Measurements from ENCODE around the gene ZNF316.

Gene ZNF316

GRCh38 chr7:6600093-6600492 lies 37.0 kb upstream of the ZNF316 start:
- DNase-seq = no peak
- Mint-ChIP-seq H3K36me3 (ENCODE audit: low read depth) (peaks cover 68% of the 10 kb centered on the region), H3K4me3 (no peak overlapping the region), H3K27me3 (ENCODE audit: low read depth, poor library complexity) (no peaks in the 10 kb centered on the region), H3K27ac (no peak overlapping the region), H3K4me1 (no peaks in the 10 kb centered on the region), H3K9me3 (no peaks in the 10 kb centered on the region)
- TF ChIP-seq CTCF (IDR thresholded peaks at IDR 0.05) = no peak

GRCh38 chr7:6604458-6604857 lies 32.7 kb upstream of the ZNF316 start:
- Mint-ChIP-seq H3K4me1 (no peaks in the 10 kb centered on the region), H3K4me3 (no peak overlapping the region), H3K27ac (no peak overlapping the region), H3K27me3 (ENCODE audit: low read depth, poor library complexity) (no peaks in the 10 kb centered on the region), H3K9me3 (no peaks in the 10 kb centered on the region), H3K36me3 (ENCODE audit: low read depth) (peaks cover 43% of the 10 kb centered on the region)
- TF ChIP-seq CTCF (IDR thresholded peaks at IDR 0.05) = no peak
- DNase-seq = no peak

DNA sequence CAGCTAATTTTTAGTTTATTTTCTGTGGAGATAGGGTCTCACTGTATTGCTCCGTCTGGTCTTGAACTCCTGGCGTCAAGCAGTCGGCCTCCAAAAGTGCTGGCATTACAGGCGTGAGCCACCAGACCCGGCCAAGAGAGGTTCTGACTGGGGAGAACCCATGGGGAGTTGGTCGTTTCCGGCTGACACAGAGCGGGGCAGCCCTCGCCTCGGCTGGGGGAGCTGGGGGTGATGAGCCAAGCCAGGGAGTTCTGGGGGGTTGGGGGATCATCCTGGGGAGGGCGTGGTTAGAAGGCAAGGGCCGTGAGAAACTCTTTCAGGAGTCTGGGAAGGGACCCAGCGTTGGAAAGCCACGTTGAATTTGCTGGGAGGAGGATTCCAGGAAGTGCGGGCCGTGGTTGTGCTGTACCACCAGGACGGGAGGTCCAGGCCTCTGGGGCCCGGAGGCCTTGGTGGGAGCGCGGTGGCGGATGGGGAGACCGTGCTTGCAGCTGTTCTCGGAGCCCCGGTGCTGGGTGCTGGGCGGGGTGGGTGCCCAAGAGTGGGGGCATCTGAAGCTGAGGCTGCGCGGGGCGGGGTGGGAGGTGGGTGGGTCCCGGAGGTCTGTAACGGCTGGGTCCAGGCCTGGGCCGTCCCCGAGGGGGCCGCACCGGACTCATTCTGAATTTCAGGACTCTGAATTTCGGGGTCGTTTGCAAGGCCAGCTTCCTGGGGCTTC lies 30.1 kb upstream of the ZNF316 start:
- no peak overlapping the region for H3K4me3 Mint-ChIP-seq
- peaks cover 33% of the 10 kb centered on the region for H3K36me3 Mint-ChIP-seq (ENCODE audit: low read depth)
- no peak for DNase-seq
- no peak for TF ChIP-seq CTCF (IDR thresholded peaks at IDR 0.05)
- H3K4me1 Mint-ChIP-seq = no peaks in the 10 kb centered on the region
- H3K27me3 Mint-ChIP-seq (ENCODE audit: low read depth, poor library complexity) = no peaks in the 10 kb centered on the region
- H3K9me3 Mint-ChIP-seq = peaks cover 2% of the 10 kb centered on the region
- H3K27ac Mint-ChIP-seq = no peak overlapping the region

DNA sequence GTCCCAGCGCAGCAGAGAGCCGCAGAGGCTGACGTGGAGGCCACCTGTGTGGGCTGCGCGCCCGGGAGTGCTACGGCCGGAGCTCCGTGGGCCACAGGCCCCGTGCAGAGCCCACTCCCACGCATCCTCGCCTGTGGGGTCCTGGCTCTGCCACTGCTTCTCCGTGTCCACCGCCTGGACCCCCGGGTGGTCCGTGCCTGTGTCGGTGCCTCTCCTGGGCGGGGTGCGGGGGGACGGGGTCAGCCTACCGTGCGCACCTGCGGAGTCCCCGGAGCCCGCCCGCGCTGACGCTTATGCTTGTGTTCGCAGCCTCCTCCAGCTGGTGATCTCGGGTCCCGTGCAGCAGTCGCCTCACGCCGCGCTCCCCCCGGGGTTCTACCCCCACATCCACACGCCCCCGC lies 29.5 kb upstream of the ZNF316 start:
- no peak for DNase-seq
- no peak overlapping the region for H3K27ac Mint-ChIP-seq
- no peaks in the 10 kb centered on the region for H3K4me1 Mint-ChIP-seq
- H3K4me3 Mint-ChIP-seq = no peak overlapping the region
- TF ChIP-seq CTCF (IDR thresholded peaks at IDR 0.05) = no peak
- peaks cover under 1% of the 10 kb centered on the region for H3K27me3 Mint-ChIP-seq (ENCODE audit: low read depth, poor library complexity)
- H3K36me3 Mint-ChIP-seq (ENCODE audit: low read depth) = peaks cover 27% of the 10 kb centered on the region
- peaks cover 2% of the 10 kb centered on the region for H3K9me3 Mint-ChIP-seq

DNA sequence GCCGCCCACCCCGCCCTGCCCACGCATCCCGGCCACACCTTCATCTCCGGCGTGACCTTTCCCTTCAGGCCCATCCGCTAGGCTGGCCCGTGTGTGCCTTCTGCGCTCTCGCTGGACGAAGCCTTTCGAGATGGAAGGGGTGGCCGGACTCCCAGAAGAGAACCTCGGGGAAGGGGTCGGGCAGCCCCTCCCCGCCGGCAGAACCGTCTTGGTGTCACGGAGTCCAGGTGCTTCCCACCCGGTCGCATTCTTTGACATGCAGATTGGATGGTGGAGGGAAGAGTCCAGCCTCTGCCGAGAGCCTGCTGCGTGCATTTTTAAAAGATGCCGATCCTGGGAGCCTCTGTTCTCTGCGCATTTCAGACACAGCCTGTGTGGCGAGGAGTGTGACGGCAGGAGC lies 29.0 kb upstream of the ZNF316 start:
- Mint-ChIP-seq H3K9me3 (peaks cover 2% of the 10 kb centered on the region), H3K4me3 (no peak overlapping the region), H3K27ac (no peak overlapping the region), H3K4me1 (no peaks in the 10 kb centered on the region), H3K27me3 (ENCODE audit: low read depth, poor library complexity) (peaks cover 5% of the 10 kb centered on the region), H3K36me3 (ENCODE audit: low read depth) (peaks cover 25% of the 10 kb centered on the region)
- no peak for TF ChIP-seq CTCF (IDR thresholded peaks at IDR 0.05)
- no peak for DNase-seq

GRCh38 chr7:6608794-6609193 lies 28.3 kb upstream of the ZNF316 start:
- Mint-ChIP-seq H3K4me1 (no peaks in the 10 kb centered on the region), H3K27ac (no peak overlapping the region), H3K27me3 (ENCODE audit: low read depth, poor library complexity) (peaks cover 6% of the 10 kb centered on the region), H3K9me3 (peaks cover 2% of the 10 kb centered on the region), H3K4me3 (no peak overlapping the region), H3K36me3 (ENCODE audit: low read depth) (peaks cover 23% of the 10 kb centered on the region)
- TF ChIP-seq CTCF (IDR thresholded peaks at IDR 0.05) = no peak
- DNase-seq = no peak

Data from nephron progenitor cell (in vitro differentiated cells).